Measurements from ENCODE around the gene NEU4. TPM values are rescaled to one million over a fixed set of nuclear protein-coding genes. Genes with fewer than 3 reads are reported as not detected.

Gene NEU4
- total and polyA plus RNA-seq, 2 of the 4 experiments (the other 2 are of a cell fraction): not detected

DNA sequence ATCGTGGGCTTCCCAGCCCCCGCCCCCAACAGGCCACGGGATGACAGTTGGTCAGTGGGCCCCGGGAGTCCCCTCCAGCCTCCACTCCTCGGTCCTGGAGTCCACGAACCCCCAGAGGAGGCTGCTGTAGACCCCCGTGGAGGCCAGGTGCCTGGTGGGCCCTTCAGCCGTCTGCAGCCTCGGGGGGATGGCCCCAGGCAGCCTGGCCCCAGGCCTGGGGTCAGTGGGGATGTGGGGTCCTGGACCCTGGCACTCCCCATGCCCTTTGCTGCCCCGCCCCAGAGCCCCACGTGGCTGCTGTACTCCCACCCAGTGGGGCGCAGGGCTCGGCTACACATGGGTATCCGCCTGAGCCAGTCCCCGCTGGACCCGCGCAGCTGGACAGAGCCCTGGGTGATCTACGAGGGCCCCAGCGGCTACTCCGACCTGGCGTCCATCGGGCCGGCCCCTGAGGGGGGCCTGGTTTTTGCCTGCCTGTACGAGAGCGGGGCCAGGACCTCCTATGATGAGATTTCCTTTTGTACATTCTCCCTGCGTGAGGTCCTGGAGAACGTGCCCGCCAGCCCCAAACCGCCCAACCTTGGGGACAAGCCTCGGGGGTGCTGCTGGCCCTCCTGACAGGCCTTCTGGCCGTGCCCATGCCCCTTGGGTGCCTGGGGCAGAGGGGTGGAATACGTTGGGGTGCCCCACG is 7.6 kb downstream of the NEU4 start:
- Histone ChIP-seq H2BK15ac (ENCODE audit: low read depth, low read length) (no peak overlapping the region), H3K9me1 (ENCODE audit: insufficient read depth, low read length) (no peaks in the 10 kb centered on the region), H2AK5ac (ENCODE audit: low read depth, low read length) (no peak overlapping the region), H3K23ac (ENCODE audit: low read depth, low read length) (no peak overlapping the region), H2AFZ (replicated peaks; ENCODE audit: low read length, poor library complexity) (no peak overlapping the region), H3K9me3 (ENCODE audit: control insufficient read depth, insufficient read depth, low read length) (no peaks in the 10 kb centered on the region), H3K9ac (ENCODE audit: low read depth, low read length) (no peak overlapping the region), H4K91ac (ENCODE audit: insufficient read depth, low read depth, low read length) (no peak overlapping the region), H3K14ac (replicated peaks; ENCODE audit: low read depth, low read length) (no peak overlapping the region), H4K20me1 (ENCODE audit: insufficient read depth, low read length) (no peaks in the 10 kb centered on the region; the same call in 1 of the 2 replicates), H3K4me1 (ENCODE audit: control insufficient read depth, insufficient read depth, low read length) (no peaks in the 10 kb centered on the region), H2AK9ac (replicated peaks; ENCODE audit: low read depth, low read length, poor library complexity) (no peak overlapping the region), H3K79me1 (ENCODE audit: low read depth in 1 of 2, low read length in 2 of 2) (no peaks in the 10 kb centered on the region), H3K56ac (ENCODE audit: extremely low read depth, insufficient read depth, low read length) (no peak overlapping the region), H3K4me3 (ENCODE audit: insufficient read depth, low read depth, low read length) (no peak overlapping the region), H2BK20ac (ENCODE audit: low read depth, low read length) (no peak overlapping the region), H3K27me3 (ENCODE audit: control insufficient read depth, insufficient read depth, low read length) (peaks cover 12% of the 10 kb centered on the region; the same call in 1 of the 2 replicates), H3K4ac (ENCODE audit: low read depth, low read length) (no peak overlapping the region), H3K4me2 (ENCODE audit: low read depth, low read length) (no peak overlapping the region), H4K8ac (ENCODE audit: low read depth in 2 of 2, low read length in 2 of 2) (no peak overlapping the region), H4K5ac (ENCODE audit: low read depth, low read length) (no peak overlapping the region), H3K18ac (ENCODE audit: low read depth, low read length) (no peak overlapping the region), H2BK5ac (ENCODE audit: low read depth, low read length, poor library complexity, severe bottlenecking) (no peak overlapping the region), H3K36me3 (ENCODE audit: control insufficient read depth, insufficient read depth, low read length) (no peaks in the 10 kb centered on the region), H3K27ac (ENCODE audit: insufficient read depth, low read length) (no peak overlapping the region), H2BK120ac (ENCODE audit: low read depth, low read length) (no peak overlapping the region)
- dilution Hi-C loops (cut with HindIII; ENCODE audit: low sequenced_read_pairs, unreplicated experiment) (no loop called here), in situ Hi-C loops (cut with MboI; ENCODE audit: low sequenced_read_pairs) (no loop called here), intact Hi-C loops (cut with micrococcal nuclease) (no loop called here)
- CTCF ChIA-PET: no interaction called here
- no TSS peak for BruUV-seq (replicated peaks)
- TF ChIP-seq FOS (IDR thresholded peaks at IDR 0.05; ENCODE audit: low read depth, low read length) (no peak), RFX5 (IDR thresholded peaks at IDR 0.05; ENCODE audit: low read depth, low read length) (no peak), RCOR1 (IDR thresholded peaks at IDR 0.05; ENCODE audit: insufficient replicate concordance, low read length) (no peak)
- POLR2A ChIA-PET (ENCODE audit: unreplicated experiment): no interaction called here
- WGBS, 2 experiments (ENCODE audit: extremely low coverage in 2 of 2, insufficient read length in 1 of 2): 62% methylated on average over 6 of the region's 33 CpGs; no CpG with 5 or more reads in 1 of the 2 experiments
- no peak for ATAC-seq (ENCODE audit: low read depth)
- no peak for DNase-seq
